ENCODE measurements around the gene PODXL2. TPM values are rescaled to one million over a fixed set of nuclear protein-coding genes. Genes with fewer than 3 reads are reported as not detected.

Gene PODXL2
- total and polyA plus RNA-seq, 2 donors (not counting 1 experiment from before 2014, with no cell fraction given) = 3.1 to 4.0 TPM

GRCh38 chr3:127714125-127714571 is 85.2 kb downstream of the PODXL2 start:
- Histone ChIP-seq H3K4me3 (ENCODE audit: control extremely low read depth in 1 of 5, extremely low read depth in 1 of 5, insufficient read depth in 1 of 5, low read depth in 2 of 5, low read length in 4 of 5) (no peak overlapping the region), H3K4me2 (replicated peaks; ENCODE audit: low read depth, low read length, poor library complexity, severe bottlenecking) (no peak overlapping the region), H3K9me3 (ENCODE audit: control extremely low read depth in 1 of 3, control insufficient read depth in 2 of 3, insufficient read depth in 1 of 3, low read length in 2 of 3) (no peaks in the 10 kb centered on the region), H3K36me3 (replicated peaks in 1 of 2; ENCODE audit: control extremely low read depth in 1 of 2, control insufficient read depth in 1 of 2, extremely low read depth in 1 of 2, insufficient read depth in 2 of 2, low read length in 1 of 2) (no peaks in the 10 kb centered on the region), H3K79me2 (ENCODE audit: control insufficient read depth, insufficient read depth, low read length) (no peaks in the 10 kb centered on the region), H3K27me3 (replicated peaks in 1 of 4; ENCODE audit: control extremely low read depth in 1 of 4, control insufficient read depth in 3 of 4, insufficient read depth in 4 of 4, low read length in 3 of 4) (no peaks in the 10 kb centered on the region), H3K4me1 (ENCODE audit: control insufficient read depth in 2 of 2, insufficient read depth in 2 of 2, low read length in 2 of 2) (no peaks in the 10 kb centered on the region), H3K9ac (ENCODE audit: low read length) (no peak overlapping the region), H2AFZ (ENCODE audit: insufficient read depth, low read depth, low read length, poor library complexity, severe bottlenecking) (no peak overlapping the region), H3K27ac (ENCODE audit: low read length in 2 of 2) (no peak overlapping the region), H4K20me1 (ENCODE audit: control insufficient read depth, insufficient read depth, low read length, poor library complexity, severe bottlenecking) (no peaks in the 10 kb centered on the region)
- TF ChIP-seq EZH2 (IDR thresholded peaks at IDR 0.05; ENCODE audit: borderline replicate concordance, insufficient read depth, low read depth, low read length, poor library complexity, severe bottlenecking) (no peak), CTCF (IDR thresholded peaks at IDR 0.05) (no peak)
- Mint-ChIP-seq H3K27me3 (no peaks in the 10 kb centered on the region), H3K4me3 (no peak overlapping the region), H3K9me3 (ENCODE audit: insufficient read depth) (no peaks in the 10 kb centered on the region), H3K4me1 (no peaks in the 10 kb centered on the region), H3K27ac (no peak overlapping the region)
- POLR2A ChIA-PET = no interaction called here
- DNase-seq = no peak
- ATAC-seq (ENCODE audit: low read depth) = no peak
- intact Hi-C loops (cut with micrococcal nuclease) = no loop called here
- CTCF ChIA-PET = no interaction called here
- WGBS (ENCODE audit: insufficient coverage) = 94% methylated on average over 8 of the region's 10 CpGs

- no peaks in the 10 kb centered on the region for H3K27me3 Mint-ChIP-seq
- ATAC-seq (ENCODE audit: low read depth) (no peak), DNase-seq (no peak)
- Histone ChIP-seq H3K79me2 (ENCODE audit: control insufficient read depth, insufficient read depth, low read length) (no peaks in the 10 kb centered on the region), H3K9me3 (ENCODE audit: control extremely low read depth in 1 of 3, control insufficient read depth in 2 of 3, insufficient read depth in 1 of 3, low read length in 2 of 3) (no peaks in the 10 kb centered on the region), H3K4me1 (ENCODE audit: control insufficient read depth in 2 of 2, insufficient read depth in 2 of 2, low read length in 2 of 2) (no peaks in the 10 kb centered on the region), H4K20me1 (ENCODE audit: control insufficient read depth, insufficient read depth, low read length, poor library complexity, severe bottlenecking) (no peaks in the 10 kb centered on the region), H3K27me3 (replicated peaks in 1 of 4; ENCODE audit: control extremely low read depth in 1 of 4, control insufficient read depth in 3 of 4, insufficient read depth in 4 of 4, low read length in 3 of 4) (no peaks in the 10 kb centered on the region), H3K9ac (ENCODE audit: low read length) (no peak overlapping the region), H3K4me2 (replicated peaks; ENCODE audit: low read depth, low read length, poor library complexity, severe bottlenecking) (no peak overlapping the region), H3K27ac (ENCODE audit: low read length in 2 of 2) (no peak overlapping the region), H3K36me3 (replicated peaks in 1 of 2; ENCODE audit: control extremely low read depth in 1 of 2, control insufficient read depth in 1 of 2, extremely low read depth in 1 of 2, insufficient read depth in 2 of 2, low read length in 1 of 2) (no peaks in the 10 kb centered on the region), H2AFZ (ENCODE audit: insufficient read depth, low read depth, low read length, poor library complexity, severe bottlenecking) (no peak overlapping the region), H3K4me3 (ENCODE audit: control extremely low read depth in 1 of 5, extremely low read depth in 1 of 5, insufficient read depth in 1 of 5, low read depth in 2 of 5, low read length in 4 of 5) (no peak overlapping the region)
- intact Hi-C loops (cut with micrococcal nuclease) = no loop called here
- TF ChIP-seq CTCF (IDR thresholded peaks at IDR 0.05) = no peak
- POLR2A ChIA-PET = no interaction called here
- H3K4me3 Mint-ChIP-seq = no peak overlapping the region
- no peaks in the 10 kb centered on the region for H3K9me3 Mint-ChIP-seq (ENCODE audit: insufficient read depth)
- 92% methylated on average over 4 of the region's 5 CpGs for WGBS (ENCODE audit: insufficient coverage)
- CTCF ChIA-PET = no interaction called here
- no peaks in the 10 kb centered on the region for H3K4me1 Mint-ChIP-seq
- no peak overlapping the region for H3K27ac Mint-ChIP-seq
These were observed 85.9 kb downstream of the PODXL2 start for GRCh38 chr3:127714866-127715265.

Data from B cell (primary cell).